ENCODE data around the gene CPLX1.

The CPLX1 gene

GRCh38 chr4:832536-832935 is 6.6 kb upstream of the CPLX1 start:
- no peak for DNase-seq (ENCODE audit: low read depth)

GRCh38 chr4:832108-832507 is 6.2 kb upstream of the CPLX1 start:
- no peak for DNase-seq (ENCODE audit: low read depth)

GRCh38 chr4:831483-831805 is 5.5 kb upstream of the CPLX1 start:
- no peak for DNase-seq (ENCODE audit: low read depth)

GRCh38 chr4:830601-831482 is 4.9 kb upstream of the CPLX1 start:
- no peak for DNase-seq (ENCODE audit: low read depth)

GRCh38 chr4:829761-830600 is 4.1 kb upstream of the CPLX1 start:
- no peak for DNase-seq (ENCODE audit: low read depth)

- DNase-seq (ENCODE audit: low read depth), result no peak
Observed at GRCh38 chr4:829291-829690, 3.4 kb upstream of the CPLX1 start.

- DNase-seq (ENCODE audit: low read depth), result no peak
Observed at GRCh38 chr4:828641-829271, 2.8 kb upstream of the CPLX1 start.

- no peak for DNase-seq (ENCODE audit: low read depth)
Observed at GRCh38 chr4:827209-828081, 1.5 kb upstream of the CPLX1 start.

- no peak for DNase-seq (ENCODE audit: low read depth)
Observed at GRCh38 chr4:826508-827208, 729 bp upstream of the CPLX1 start.

- no peak for DNase-seq (ENCODE audit: low read depth)
Observed at GRCh38 chr4:825063-825970, 612 bp downstream of the CPLX1 start.

GRCh38 chr4:824461-825062 is 1.4 kb downstream of the CPLX1 start:
- no peak for DNase-seq (ENCODE audit: low read depth)

- DNase-seq (ENCODE audit: low read depth), result no peak
Observed at GRCh38 chr4:823761-824460, 2.0 kb downstream of the CPLX1 start.

GRCh38 chr4:823176-823760 is 2.7 kb downstream of the CPLX1 start:
- DNase-seq (ENCODE audit: low read depth), result no peak

GRCh38 chr4:822361-823175 is 3.4 kb downstream of the CPLX1 start:
- no peak for DNase-seq (ENCODE audit: low read depth)

- no peak for DNase-seq (ENCODE audit: low read depth)
Observed at GRCh38 chr4:821631-822030, 4.3 kb downstream of the CPLX1 start.

GRCh38 chr4:821181-821591 is 4.7 kb downstream of the CPLX1 start:
- DNase-seq (ENCODE audit: low read depth), result no peak

- no peak for DNase-seq (ENCODE audit: low read depth)
Observed at GRCh38 chr4:820230-821172, 5.4 kb downstream of the CPLX1 start.

Measured in non-pigmented ciliary epithelial cell (primary cell).